Superior temporal gyrus (tissue), 1 donor: ENCODE results near the gene ADGRB2.
A peak's percentile ranks its signal among the peaks of the same experiment; 100 is the strongest.

Experiments
- DNase-seq: peaks from one replicate; pipeline ENCODE4 v3.0.0-alpha.2; 2016; ENCODE audit errors: extremely low spot score

Gene ADGRB2

DNA sequence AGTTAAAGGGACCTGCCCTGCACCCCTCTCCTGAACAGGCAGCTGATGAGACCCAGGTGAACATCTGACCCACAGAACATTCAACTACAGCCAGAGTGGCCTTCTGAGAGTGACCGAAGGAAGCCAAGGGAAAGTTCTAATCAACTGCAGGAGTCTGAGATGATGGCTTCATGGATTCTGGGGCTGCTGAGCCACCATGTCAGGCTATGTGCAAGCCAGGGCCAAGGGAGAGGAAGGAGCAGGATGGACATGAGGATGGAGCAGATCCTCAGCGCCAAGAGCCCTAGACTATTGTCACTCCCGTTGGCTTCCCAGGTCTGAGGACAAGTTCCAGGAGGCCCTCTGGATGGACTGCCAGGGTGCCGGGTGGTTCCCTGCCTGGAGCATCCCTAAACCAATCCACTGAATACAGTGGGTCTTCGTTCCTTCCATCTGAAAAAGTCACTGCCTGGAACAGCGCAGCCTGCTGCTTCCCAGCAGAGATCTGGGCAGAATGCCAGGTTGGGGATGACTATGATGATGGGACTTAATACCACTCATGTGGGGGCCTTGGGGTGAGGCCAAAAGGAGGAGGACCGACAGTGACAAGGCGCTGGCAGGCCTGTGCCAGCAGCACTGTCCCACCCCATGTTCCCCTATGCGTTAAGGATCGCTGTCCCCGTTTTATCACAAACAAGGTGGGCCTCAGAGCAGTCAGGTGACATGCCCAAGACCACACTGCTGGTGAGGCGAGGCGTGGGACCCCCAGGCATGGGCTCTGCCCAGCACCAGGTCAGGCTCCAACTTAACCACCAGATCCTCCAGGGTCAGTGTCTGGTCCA, 31.9 kb upstream of the ADGRB2 start:
- DNase-seq = peak; percentile 68

DNA sequence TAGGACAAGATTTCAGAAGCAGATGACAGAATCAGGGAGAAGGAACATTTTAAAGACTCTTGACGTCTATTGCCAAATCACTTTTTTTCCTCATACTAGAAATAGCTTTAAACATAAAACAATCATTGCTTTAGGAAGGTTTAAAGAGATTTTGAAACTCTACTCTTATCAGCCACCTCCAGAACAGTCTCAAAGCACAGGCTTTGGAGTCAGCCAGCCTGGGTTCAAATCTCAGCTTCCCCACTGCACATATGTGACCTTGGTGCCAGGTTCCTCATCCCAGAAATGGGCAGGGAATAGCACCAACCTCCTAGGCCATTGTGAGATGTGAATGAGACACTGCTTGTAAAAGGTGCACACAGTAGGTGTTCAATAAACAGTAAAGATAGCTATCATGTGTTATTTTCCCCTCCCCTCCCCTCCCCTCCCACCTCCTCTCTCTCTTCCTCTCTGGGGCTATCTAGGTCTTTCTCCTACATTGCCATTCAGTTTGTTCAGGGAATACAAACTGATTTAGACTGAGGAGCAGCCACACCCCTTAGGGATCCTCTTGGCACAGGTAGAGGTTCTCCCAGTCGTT, 31.0 kb upstream of the ADGRB2 start:
- DNase-seq = no peak

DNA sequence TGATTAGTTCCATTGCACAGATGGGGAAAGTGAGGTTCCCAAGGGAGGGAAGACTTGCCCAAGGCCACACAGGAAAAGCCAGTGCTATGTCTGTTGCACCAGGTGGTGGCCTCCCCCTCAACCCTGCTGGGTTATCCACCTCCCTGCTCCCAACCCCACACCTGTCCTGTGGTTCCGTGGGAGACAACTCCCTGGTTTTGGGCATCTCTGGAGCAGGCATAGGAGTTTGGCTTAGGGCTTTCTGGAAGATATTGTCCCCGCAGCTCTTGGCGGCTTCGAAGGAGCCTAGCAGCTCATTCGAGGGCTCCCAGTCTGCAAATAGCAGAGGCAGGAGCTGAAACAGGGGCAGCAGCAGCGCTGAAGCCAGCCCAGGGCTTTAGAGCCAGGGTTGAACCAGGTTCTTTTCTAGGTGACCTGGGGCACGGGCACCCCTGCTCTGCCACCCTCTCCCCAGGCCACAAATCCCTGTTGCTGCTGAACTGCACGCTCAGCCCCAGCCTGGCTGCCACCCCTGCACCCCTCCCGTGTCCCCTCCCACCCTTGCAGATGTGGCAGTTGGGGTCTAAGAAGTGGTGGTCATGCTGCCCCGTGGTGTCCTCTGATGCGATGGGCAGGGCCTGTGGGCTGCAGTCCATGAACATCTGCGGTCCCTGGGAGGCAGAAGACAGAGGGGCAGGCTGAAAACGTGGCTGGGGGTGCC, 29.6 kb upstream of the ADGRB2 start:
- no peak for DNase-seq

DNA sequence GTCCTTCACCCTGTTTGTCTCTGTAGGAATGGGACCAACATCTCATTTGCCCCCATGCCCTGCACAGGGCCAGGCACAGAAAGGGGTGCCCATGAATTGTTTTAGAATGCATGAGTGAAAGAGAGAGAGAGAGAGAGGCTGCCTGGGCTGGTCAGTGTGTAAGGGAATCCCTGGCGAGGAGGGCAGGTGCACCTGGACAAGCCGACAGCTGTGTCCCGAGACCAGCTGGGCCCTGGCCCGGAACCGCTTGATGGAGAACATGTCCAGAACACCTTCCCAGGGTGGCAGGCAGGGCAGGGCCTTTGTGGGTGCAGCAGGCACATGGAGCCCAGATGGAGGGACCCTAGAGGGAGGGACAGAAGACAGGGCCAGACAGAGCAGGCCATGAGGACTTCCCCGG, 28.9 kb upstream of the ADGRB2 start:
- DNase-seq = no peak

DNA sequence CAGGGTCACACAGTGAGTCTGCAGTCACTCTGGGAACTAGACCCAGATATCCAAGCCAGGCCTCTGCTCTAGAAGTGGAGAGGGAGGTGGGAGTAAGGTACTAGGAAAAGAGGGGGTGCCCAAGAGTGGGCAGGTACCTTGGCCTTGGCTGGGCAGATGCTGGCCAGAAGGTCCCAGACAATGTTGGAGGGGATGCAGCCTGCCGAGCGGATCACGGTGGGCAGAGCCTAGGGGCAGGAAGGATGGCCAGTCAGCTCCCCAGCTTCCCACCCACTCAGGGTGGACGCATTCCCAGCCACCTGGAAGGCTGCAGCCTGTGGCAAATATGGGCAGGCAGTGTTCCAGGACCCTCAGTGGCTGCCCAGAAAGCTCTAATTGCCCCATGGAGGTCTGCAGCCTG, 28.4 kb upstream of the ADGRB2 start:
- DNase-seq = no peak

DNA sequence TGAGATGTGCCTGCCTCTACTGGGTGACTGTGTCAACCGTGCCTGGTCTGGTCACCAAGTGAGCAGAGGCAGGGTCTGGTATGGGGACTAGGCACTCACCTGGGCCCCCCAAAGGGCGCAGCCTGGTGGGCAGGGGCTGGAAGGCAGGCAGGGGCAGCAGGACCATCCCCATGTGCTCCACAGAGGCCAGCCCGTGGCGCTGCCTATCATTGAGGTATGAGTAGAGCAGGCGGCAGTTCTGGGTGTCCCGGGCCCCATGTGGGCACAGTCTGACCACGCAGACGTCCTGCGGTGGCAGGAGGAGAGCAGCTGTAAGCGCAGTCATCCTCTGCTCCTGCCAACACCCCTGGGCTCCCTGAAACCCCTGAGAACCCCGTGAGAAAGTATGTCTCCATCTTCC, 28.0 kb upstream of the ADGRB2 start:
- no peak for DNase-seq

DNA sequence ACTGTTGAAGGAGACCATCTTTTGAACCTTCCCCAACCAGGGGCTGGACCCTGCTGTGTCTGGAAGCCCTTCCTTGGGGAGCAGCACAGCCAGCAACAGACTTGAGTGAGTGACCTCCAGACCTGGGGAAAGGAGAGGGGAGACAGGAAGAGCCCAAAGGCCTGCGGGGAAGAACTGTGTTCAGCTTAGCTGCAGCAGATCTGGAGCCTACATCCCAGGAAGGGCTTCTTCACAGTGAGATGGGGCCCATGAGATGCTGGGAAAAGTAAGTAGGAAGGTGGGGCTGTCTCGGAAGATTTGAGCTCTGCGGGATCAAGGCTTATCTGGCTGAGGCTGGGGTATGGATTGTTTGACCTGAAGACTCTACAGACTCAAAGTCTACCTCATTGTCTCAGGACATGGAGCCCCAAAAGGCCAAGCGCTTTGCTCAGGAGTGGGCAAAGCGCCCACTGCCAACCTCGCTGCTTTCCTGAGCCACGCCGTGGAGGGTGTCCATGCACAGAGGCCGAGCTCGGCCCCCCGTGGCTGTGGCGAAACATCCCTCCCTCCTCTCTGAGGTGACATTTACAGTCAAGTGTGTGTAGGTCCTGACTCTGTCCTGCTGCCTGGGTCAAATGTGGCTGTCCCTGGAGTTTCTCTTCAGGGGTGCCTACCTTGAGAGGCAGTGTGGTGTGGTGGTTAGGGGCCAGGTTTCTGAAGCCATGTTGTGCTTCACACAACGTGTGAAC, 27.2 kb upstream of the ADGRB2 start:
- no peak for DNase-seq

DNA sequence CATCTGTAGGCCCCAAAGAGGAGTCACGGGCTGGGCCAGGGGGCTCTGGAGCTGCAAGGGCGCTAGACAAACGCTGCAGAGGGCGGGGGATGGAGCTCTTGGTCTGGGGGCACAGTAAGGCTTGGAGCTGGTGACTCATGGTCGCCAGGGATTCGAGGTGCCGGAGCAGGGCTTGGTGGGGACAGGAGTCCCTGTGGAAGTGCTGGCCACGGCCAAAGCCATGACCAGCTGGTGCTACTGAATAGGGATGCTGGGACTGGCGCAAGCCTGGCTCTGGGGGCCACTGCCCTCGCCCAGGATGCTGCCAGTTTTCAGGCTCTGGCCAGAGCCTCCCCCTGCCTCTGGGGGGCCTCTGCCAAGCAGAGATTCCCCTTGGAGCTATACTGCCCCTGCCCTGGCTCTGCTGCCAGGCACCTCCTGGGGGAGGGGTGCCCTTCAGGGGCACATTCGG, 26.5 kb upstream of the ADGRB2 start:
- no peak for DNase-seq

DNA sequence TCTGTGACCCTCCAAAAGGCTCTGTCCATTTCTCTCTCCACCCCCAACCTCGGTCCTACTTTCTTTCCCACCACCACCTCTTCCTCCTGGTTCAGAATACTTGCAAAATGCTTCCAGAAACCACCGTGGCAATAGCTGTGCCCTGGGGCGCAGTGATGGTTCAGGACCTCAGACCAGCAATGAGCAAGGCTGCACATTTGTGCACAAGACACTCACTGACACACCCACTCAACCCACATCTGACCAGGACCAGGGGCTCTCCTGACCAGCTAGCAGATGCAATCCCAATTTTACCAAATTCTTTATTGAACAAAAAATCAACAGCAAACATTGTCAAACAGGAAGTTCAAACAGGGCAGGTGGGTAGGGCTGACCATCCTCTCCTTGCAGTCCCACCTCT, 26.0 kb upstream of the ADGRB2 start:
- no peak for DNase-seq

DNA sequence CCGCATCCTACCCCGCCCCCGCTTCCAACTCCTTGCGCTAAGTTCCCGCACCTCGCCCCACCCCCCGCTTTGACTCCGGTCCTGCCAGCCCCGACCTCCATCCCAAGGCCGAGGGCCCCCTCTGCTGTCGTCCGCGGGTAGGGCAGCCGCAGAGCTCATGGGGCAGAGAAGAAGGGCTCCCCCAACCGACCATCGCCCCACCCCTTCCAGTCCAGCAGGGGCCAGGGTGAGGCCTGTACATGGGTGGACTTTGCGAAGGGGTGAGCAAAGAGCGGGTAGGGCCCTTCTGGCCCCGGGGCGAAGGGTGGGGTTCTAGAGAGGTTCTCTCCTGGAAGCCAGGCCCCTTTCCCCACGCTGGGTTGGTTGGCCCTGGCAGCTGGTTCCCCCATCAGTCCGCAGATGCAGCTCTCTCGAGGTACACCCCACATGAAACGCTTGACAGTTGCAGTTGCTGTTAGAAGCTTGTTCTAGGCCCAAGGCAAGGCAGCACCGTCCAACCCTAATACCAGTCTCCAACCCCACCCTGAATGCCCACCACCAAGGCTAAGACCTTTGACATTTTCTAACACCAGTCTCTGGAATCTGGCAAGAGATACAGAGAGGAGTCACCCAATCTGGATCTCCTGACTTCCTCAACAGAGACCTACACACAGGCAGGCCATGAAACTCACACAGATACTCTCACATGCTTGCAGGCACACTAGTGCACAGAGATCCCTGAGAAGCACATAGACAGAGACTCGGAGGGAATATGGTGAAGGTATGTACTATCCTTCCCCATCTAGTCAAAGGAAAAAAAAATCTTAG, 25.3 kb upstream of the ADGRB2 start:
- peak; percentile 93 for DNase-seq

DNA sequence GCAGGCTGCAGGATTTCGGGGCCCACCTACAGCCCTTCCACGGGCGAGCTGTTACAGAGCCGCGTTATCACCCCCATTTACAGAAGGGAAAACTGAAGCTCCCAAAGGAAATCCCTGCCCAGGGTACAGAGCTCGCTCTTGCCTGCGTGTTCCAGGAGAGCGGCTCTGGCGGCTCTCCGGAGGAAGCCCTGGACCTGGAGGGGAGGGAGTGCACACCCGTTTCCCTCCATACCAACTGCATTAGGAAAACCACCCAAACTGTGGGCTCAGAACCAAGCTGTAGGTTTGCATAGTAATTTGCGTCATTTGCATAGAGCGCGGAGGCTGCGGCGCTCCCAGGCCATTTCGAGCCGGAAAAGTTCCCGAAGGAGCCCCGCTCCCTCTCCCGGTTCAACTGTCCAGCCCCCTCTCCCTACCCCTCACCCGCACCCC, 24.7 kb upstream of the ADGRB2 start:
- peak; percentile 76 for DNase-seq

DNA sequence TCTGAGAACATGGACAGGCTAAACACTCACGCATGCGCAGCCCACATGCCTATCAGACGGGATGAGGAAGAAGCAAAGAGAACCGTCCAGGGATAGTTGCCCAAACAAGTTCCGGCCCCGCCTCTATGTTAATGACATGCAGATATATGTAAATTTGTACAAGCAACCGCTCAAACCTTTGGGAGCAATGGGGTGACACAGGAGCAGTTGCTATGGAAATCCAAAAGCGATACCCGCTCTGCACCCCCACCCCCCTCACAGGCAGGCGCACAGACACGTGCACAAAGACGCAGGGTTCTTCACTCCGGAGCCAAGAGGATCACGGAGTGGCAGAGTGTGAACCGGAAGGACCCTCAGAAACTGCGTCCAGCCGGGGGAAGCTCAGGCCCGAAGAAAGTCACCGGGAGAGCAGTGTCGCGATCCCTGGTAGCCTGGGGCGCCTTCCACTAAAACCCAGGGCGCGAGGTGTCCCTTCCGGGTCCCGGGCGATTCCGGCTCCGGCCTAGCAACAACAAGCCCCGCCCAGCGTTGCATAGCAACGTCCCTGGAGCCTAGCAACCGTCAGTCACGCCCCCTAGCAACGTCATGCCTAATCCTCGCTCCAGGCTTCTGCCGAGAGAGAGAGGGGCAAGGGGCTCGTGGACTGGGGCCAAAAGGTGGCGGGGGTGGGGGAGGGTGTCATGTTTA, 24.1 kb upstream of the ADGRB2 start:
- DNase-seq = peak; percentile 97

DNA sequence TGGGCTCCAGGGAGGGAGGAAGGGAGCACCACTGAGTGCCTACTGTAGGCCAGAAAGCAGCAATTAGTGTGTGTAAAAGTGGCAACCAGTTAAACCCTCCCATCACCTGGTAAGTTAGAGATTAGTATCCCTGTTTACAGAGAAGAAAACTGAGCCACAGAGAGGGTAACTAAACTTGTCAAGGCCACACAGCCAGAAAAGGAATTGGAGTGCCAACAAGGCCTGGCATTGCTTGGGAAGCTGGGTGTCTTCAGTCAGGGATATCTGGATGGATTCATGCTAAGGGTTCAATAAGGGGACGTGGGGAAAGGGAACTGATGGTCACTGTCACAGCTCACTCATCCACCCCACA, 23.6 kb upstream of the ADGRB2 start:
- no peak for DNase-seq

DNA sequence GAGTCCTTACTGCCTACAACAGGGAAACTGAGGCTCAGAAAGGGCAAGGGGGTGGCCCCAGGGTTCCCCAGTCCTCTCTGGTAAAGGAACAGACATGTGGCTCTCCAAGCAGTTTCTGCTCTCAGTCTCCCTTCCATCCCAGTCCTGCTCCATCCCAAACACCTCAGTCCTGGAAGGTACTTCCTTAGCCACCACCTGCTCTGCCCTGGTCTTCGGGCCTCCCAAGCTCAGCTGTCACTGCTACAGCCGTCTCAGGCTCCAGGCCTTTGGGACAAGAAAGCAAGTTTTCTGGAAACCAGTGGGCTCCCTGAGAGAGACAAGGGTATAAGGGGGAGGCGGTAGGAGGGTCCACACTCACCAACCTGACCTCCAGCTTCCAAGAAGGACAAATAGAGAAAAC, 23.1 kb upstream of the ADGRB2 start:
- DNase-seq = no peak

DNA sequence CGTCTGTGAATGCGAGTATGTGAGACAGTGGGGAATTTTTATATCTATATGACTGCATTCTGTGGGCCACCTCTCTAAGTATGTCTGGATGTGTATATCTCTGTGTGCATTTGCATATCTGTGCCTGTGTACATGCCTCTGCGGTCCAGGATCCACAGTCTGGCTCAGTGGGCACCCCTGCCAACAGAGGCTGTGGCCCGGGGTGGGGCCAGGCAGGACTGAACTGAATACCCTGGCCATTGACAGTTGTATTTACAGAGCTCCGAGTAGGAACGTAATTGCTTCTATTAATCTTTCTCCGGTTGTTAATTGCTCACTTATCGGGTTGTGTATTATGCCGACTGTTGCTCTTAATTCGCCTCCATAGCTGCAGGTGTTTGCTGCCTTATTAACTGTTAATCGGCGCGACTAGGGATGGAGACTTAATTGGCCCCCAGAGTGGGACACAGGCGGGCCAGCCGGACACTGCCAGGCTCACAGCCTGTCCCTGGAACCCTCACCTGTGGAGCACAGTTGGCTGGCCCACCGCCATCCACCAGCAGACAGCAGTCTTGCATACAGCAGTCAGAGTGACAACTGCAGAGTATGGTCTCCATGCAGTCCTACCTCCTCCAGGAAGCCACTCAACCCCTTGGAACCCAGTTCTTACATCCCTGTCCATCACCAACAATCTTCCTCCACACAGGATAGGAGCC, 22.4 kb upstream of the ADGRB2 start:
- DNase-seq = no peak

DNA sequence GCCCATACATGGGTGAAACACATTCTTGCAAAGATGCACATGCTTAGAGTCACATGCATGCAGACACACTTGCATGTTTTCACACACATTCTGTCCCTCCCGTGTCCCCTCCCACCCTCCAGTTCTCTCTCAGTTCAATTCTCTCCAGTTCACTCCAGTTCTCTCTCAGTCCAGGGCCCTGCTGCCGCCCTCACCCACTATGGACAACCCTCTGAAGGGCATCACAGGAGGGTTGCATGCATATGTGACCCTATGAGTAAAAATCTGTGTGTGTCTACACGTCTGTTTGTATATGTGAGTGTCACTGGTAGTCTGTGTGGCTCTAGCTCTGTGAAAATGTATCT, 21.8 kb upstream of the ADGRB2 start:
- DNase-seq = no peak

DNA sequence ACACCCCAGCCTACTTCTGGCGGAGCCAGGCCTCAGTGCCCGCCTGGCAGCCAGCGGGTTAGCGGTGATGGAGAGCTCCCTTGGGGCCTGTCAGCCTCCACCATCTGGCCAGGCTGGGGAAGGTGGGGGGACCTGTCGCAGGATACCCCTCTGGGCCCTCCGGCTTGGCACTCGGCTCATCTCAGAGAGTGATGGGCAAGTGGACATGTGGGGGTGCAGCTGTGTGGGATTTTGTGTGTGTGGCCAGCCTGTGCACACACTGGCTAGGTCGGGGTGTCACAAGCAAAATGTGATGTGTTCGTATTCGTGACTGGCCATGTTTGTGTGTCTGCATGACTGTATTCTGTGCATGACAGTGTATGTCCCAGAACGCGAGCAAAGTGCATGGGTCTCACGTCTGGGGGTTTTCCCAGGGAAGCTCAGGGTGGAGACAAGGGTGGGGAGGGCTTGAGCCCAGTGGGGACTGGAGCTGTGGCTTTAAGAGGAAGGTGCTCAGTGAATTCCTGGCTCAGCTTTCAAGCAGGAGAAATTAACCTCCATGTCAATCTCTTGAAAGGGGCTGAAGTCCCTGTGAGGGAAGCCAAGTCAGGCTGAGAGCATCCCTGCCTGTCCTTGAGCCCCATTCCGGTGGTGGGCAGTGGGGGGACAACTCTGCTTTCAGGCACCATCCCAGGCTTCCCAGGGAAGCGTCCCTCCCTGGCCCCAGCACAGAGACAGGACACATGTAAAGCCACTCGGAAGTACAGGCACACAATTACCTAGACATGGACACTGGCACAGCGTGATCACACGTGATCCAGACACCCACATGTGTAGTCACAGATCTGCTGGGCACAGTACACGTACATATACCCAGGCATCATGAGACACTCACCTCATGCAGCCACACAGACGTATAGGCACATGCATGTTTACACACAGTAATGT, 21.1 kb upstream of the ADGRB2 start:
- no peak for DNase-seq

DNA sequence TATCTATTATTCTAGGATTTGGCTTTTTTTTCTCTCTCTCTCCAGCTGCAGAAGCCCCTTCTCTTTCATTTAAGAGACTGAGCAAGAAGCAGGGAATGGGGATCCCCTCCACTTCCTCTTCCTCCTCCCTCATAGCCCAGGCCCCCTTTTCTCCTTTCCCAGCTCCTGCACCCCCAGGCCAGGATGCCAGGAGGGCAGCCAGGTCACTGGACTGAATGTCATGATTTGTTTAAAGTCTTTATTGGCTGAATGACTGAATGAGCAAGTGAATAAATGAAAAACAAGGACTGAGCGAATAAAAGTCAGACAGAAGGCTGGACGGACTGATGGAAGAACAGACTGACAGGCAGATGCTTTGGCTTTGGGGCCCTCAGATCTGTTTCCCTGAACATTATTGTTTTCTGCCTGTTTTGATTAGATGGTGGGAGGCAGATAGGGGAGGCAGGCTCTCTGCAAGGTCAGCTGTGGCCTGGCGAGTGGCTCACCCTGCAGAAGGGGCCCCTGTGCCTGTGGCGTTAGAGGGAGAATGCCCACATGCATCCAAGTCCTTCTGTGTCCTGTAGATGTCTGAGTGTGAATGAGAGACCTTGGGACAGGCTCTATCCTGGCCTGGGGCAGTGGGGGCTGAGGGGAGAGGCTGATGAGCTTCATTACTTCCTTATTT, 20.3 kb upstream of the ADGRB2 start:
- DNase-seq = no peak

DNA sequence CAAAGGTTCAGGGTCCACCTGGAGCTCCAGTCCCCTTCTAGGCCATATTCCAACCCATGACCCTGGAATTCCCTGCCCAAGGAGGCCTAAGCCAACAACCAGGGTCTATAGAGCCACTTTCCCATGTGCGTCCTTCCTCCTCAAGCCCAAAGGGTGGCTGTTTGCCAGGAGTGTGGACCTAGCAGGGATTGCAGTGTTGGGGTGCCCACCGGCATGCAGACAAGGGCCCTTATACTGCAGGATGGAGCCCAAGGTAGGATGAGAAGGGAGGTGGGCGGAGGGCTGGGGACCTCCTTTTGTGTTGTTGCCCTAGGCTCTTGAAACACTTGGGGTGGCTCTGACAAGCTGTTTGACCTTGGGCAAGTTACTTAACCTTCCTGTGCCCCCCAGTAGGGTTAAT, 19.7 kb upstream of the ADGRB2 start:
- DNase-seq = no peak
